Measurements from ENCODE around the gene SPIRE2. TPM values are rescaled to one million over a fixed set of nuclear protein-coding genes. Genes with fewer than 3 reads are reported as not detected.

SPIRE2 gene
- total and polyA plus RNA-seq, 9 of the 15 experiments (the other 6 are each of a cell fraction or from before 2014, with no cell fraction given): 0.70 to 7.5 (median 4.6) TPM

GRCh38 chr16:89827383-89828198 is 684 bp upstream of the SPIRE2 start (continued):
- TF ChIP-seq CTCFL (IDR thresholded peaks at IDR 0.05; ENCODE audit: borderline replicate concordance, insufficient read depth, low read depth, low read length, poor library complexity, severe bottlenecking): no peak
- no peak for TF ChIP-seq CEBPB (tag; IDR thresholded peaks at IDR 0.05)
- TF ChIP-seq GTF2B (IDR thresholded peaks at IDR 0.05; ENCODE audit: extremely low read depth, insufficient read length): no peak
- TF ChIP-seq HEY1 (CRISPR knock-in tag; IDR thresholded peaks at IDR 0.05; ENCODE audit: borderline replicate concordance): no peak
- no peak for TF ChIP-seq ZNF316 (IDR thresholded peaks at IDR 0.05)
- TF ChIP-seq ZNF3 (CRISPR knock-in tag; IDR thresholded peaks at IDR 0.05): no peak
- peak; percentile 53 for TF ChIP-seq HMGN3 (IDR thresholded peaks at IDR 0.05; ENCODE audit: borderline replicate concordance, extremely low read depth, insufficient read length, low read depth, low read length)
- no peak for TF ChIP-seq ZNF586 (CRISPR knock-in tag; conservative IDR thresholded peaks at IDR 0.05)
- TF ChIP-seq ZNF518B (CRISPR knock-in tag; IDR thresholded peaks at IDR 0.05): no peak
- 0 out of 4 replicates have a peak, but pooled peaks of 1 of the 2 experiments have one; percentile 24 for TF ChIP-seq ARNT (IDR thresholded peaks at IDR 0.05)
- TF ChIP-seq PRDM10 (IDR thresholded peaks at IDR 0.05; ENCODE audit: partially characterized antibody): peak; percentile 83
- TF ChIP-seq POLR2G (IDR thresholded peaks at IDR 0.05; ENCODE audit: low read depth, low read length): peak; percentile 73
- TF ChIP-seq CCAR2 (IDR thresholded peaks at IDR 0.05; ENCODE audit: low read depth, low read length): no peak
- no peak for TF ChIP-seq ZNF408 (CRISPR knock-in tag; IDR thresholded peaks at IDR 0.05; ENCODE audit: low read depth)
- no peak for TF ChIP-seq GTF2A2 (tag; IDR thresholded peaks at IDR 0.05)
- no peak for TF ChIP-seq POLR2H (tag; IDR thresholded peaks at IDR 0.05; ENCODE audit: low read depth)
- no peak for TF ChIP-seq ZNF551 (CRISPR knock-in tag; IDR thresholded peaks at IDR 0.05)

Measured in K562 (cell line).